ENCODE measurements around the gene HAVCR2. TPM values are rescaled to one million over a fixed set of nuclear protein-coding genes. Genes with fewer than 3 reads are reported as not detected.

Gene HAVCR2
- total and polyA plus RNA-seq, 3 experiments from 2014 or later: 6.3 to 7.5 (median 6.6) TPM

Other genes starting within 250 kb of the HAVCR2 start
- gene TIMD4, start 145.8 kb downstream of the HAVCR2 start, total RNA-seq: 1 to 10 TPM in 1 of 2 experiments, under 1 TPM in 1; 0.60 to 1.5 TPM
- 3.3 TPM for gene TIMD4, start 145.8 kb downstream of the HAVCR2 start, polyA plus RNA-seq
- under 1 TPM; 0.27 to 0.61 TPM for gene HAVCR1, start 49.9 kb downstream of the HAVCR2 start, total RNA-seq
- 0.91 TPM for gene HAVCR1, start 49.9 kb downstream of the HAVCR2 start, polyA plus RNA-seq
- 10 to 100 TPM; 12.6 to 14.7 TPM for gene MED7, start 33.8 kb upstream of the HAVCR2 start, total RNA-seq
- 15.7 TPM for gene MED7, start 33.8 kb upstream of the HAVCR2 start, polyA plus RNA-seq
- under 1 TPM; 0.29 to 0.50 TPM for gene GARIN3, start 57.2 kb upstream of the HAVCR2 start, total RNA-seq
- gene GARIN3, start 57.2 kb upstream of the HAVCR2 start, polyA plus RNA-seq: not detected
- 100 to 1,000 TPM; 150 to 162 TPM for gene ITK, start 71.8 kb upstream of the HAVCR2 start, total RNA-seq
- gene ITK, start 71.8 kb upstream of the HAVCR2 start, polyA plus RNA-seq: 129 TPM
- gene CYFIP2, start 157.1 kb upstream of the HAVCR2 start, total RNA-seq: 100 to 1,000 TPM; 239 to 259 TPM
- 534 TPM for gene CYFIP2, start 157.1 kb upstream of the HAVCR2 start, polyA plus RNA-seq